ENCODE measurements around the gene ENO2.

The ENO2 gene

DNA sequence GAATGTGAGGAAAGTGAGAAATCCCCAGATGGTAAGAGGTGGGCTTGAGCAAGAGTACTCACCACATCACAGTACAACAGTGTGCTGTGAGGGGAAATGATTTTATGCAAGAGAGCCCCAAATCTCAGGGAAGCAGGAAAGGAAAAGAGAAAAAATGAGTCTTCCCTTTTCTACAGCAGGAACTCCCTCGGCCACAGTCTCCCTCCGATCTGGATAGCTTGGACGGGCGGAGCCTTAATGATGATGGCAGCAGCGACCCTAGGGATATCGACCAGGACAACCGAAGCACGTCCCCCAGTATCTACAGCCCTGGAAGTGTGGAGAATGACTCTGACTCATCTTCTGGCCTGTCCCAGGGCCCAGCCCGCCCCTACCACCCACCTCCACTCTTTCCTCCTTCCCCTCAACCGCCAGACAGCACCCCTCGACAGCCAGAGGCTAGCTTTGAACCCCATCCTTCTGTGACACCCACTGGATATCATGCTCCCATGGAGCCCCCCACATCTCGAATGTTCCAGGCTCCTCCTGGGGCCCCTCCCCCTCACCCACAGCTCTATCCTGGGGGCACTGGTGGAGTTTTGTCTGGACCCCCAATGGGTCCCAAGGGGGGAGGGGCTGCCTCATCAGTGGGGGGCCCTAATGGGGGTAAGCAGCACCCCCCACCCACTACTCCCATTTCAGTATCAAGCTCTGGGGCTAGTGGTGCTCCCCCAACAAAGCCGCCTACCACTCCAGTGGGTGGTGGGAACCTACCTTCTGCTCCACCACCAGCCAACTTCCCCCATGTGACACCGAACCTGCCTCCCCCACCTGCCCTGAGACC is 21.2 kb downstream of the ENO2 start:
- DNase-seq (ENCODE audit: low read depth): no peak
- no peak overlapping the region for H3K4me3 ChIP-seq (ENCODE audit: low read length)
- TF ChIP-seq, protein P1, sequence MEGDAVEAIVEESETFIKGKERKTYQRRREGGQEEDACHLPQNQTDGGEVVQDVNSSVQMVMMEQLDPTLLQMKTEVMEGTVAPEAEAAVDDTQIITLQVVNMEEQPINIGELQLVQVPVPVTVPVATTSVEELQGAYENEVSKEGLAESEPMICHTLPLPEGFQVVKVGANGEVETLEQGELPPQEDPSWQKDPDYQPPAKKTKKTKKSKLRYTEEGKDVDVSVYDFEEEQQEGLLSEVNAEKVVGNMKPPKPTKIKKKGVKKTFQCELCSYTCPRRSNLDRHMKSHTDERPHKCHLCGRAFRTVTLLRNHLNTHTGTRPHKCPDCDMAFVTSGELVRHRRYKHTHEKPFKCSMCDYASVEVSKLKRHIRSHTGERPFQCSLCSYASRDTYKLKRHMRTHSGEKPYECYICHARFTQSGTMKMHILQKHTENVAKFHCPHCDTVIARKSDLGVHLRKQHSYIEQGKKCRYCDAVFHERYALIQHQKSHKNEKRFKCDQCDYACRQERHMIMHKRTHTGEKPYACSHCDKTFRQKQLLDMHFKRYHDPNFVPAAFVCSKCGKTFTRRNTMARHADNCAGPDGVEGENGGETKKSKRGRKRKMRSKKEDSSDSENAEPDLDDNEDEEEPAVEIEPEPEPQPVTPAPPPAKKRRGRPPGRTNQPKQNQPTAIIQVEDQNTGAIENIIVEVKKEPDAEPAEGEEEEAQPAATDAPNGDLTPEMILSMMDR (conservative IDR thresholded peaks at IDR 0.05; ENCODE audit: low read length): no peak

DNA sequence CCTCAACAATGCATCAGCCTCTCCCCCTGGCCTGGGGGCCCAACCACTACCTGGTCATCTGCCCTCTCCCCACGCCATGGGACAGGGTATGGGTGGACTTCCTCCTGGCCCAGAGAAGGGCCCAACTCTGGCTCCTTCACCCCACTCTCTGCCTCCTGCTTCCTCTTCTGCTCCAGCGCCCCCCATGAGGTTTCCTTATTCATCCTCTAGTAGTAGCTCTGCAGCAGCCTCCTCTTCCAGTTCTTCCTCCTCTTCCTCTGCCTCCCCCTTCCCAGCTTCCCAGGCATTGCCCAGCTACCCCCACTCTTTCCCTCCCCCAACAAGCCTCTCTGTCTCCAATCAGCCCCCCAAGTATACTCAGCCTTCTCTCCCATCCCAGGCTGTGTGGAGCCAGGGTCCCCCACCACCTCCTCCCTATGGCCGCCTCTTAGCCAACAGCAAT is 21.8 kb downstream of the ENO2 start:
- DNase-seq (ENCODE audit: low read depth): no peak
- TF ChIP-seq, protein P1 (conservative IDR thresholded peaks at IDR 0.05; ENCODE audit: low read length): no peak
- H3K4me3 ChIP-seq (ENCODE audit: low read length): no peak overlapping the region

DNA sequence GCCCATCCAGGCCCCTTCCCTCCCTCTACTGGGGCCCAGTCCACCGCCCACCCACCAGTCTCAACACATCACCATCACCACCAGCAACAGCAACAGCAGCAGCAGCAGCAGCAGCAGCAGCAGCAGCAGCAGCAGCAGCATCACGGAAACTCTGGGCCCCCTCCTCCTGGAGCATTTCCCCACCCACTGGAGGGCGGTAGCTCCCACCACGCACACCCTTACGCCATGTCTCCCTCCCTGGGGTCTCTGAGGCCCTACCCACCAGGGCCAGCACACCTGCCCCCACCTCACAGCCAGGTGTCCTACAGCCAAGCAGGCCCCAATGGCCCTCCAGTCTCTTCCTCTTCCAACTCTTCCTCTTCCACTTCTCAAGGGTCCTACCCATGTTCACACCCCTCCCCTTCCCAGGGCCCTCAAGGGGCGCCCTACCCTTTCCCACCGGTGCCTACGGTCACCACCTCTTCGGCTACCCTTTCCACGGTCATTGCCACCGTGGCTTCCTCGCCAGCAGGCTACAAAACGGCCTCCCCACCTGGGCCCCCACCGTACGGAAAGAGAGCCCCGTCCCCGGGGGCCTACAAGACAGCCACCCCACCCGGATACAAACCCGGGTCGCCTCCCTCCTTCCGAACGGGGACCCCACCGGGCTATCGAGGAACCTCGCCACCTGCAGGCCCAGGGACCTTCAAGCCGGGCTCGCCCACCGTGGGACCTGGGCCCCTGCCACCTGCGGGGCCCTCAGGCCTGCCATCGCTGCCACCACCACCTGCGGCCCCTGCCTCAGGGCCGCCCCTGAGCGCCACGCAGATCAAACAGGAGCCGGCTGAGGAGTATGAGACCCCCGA is 22.5 kb downstream of the ENO2 start:
- peak overlapping the region; percentile 70 for H3K4me3 ChIP-seq (ENCODE audit: low read length)
- TF ChIP-seq, protein P1 (conservative IDR thresholded peaks at IDR 0.05; ENCODE audit: low read length): no peak
- DNase-seq (ENCODE audit: low read depth): no peak

DNA sequence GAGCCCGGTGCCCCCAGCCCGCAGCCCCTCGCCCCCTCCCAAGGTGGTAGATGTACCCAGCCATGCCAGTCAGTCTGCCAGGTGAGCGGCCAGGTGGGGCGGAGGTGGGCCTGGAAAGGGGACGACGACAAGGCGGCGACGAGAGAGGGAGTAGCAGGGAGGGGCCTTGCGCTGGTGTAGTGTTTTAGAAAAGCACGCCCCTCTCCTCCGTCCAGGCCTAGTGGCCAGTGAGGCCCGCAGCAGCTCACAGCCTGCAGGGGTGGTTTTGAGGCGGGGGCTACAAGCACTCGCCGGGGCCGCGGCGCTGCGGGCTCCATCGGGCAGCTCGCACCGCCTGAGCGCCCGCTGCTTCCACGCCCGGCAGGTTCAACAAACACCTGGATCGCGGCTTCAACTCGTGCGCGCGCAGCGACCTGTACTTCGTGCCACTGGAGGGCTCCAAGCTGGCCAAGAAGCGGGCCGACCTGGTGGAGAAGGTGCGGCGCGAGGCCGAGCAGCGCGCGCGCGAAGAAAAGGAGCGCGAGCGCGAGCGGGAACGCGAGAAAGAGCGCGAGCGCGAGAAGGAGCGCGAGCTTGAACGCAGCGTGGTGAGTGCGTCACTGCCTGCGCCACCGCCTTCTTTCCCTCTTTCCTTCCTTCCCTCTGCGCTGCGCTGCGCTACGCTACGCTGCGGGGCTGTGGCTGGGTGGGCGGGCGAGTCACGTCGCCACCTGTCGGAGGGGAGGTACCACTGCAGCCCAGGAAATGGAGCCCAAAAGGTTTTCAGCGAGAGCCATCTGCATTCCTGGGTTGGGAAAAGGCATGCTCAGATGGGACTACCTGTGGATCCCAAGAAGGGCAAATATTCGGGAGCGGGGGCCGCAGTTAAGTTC is 23.3 kb downstream of the ENO2 start:
- TF ChIP-seq, protein P1 (conservative IDR thresholded peaks at IDR 0.05; ENCODE audit: low read length): peak; percentile 85
- H3K4me3 ChIP-seq (ENCODE audit: low read length): peak overlapping the region; percentile 70
- peak; percentile 91 for DNase-seq (ENCODE audit: low read depth)

DNA sequence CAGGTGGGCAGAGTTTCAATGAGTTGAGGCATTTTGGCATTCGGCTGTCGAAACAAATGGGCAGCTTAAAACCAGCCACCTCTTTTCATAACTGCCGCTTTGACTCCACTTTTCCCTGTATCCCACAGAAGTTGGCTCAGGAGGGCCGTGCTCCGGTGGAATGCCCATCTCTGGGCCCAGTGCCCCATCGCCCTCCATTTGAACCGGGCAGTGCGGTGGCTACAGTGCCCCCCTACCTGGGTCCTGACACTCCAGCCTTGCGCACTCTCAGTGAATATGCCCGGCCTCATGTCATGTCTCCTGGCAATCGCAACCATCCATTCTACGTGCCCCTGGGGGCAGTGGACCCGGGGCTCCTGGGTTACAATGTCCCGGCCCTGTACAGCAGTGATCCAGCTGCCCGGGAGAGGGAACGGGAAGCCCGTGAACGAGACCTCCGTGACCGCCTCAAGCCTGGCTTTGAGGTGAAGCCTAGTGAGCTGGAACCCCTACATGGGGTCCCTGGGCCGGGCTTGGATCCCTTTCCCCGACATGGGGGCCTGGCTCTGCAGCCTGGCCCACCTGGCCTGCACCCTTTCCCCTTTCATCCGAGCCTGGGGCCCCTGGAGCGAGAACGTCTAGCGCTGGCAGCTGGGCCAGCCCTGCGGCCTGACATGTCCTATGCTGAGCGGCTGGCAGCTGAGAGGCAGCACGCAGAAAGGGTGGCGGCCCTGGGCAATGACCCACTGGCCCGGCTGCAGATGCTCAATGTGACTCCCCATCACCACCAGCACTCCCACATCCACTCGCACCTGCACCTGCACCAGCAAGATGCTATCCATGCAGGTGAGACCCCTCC is 24.2 kb downstream of the ENO2 start:
- peak overlapping the region; percentile 70 for H3K4me3 ChIP-seq (ENCODE audit: low read length)
- TF ChIP-seq, protein P1 (conservative IDR thresholded peaks at IDR 0.05; ENCODE audit: low read length): no peak
- no peak for DNase-seq (ENCODE audit: low read depth)

DNA sequence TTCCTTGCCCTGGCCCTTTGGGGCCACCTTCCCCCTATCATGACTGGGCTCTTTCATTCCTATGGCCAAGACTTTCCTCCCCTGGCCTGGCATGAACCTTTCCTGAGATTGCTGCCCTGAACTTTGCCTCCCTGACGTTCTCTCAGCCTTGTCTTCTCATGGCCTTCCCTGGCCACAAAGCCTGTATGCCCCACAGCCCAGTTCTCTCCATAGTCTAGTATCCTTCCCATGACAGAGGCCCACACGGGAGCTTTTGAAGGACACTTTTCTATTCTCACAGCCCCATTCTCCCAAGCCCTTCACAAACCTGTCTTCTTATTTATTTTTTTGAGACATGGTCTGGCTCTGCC is 24.8 kb downstream of the ENO2 start:
- no peak overlapping the region for H3K4me3 ChIP-seq (ENCODE audit: low read length)
- TF ChIP-seq, protein P1 (conservative IDR thresholded peaks at IDR 0.05; ENCODE audit: low read length): no peak
- no peak for DNase-seq (ENCODE audit: low read depth)

Measured in AG10803 (cell line).